ENCODE measurements around the gene CCDC40.
A peak's percentile ranks its signal among the peaks of the same experiment; 100 is the strongest.

CCDC40 gene

DNA sequence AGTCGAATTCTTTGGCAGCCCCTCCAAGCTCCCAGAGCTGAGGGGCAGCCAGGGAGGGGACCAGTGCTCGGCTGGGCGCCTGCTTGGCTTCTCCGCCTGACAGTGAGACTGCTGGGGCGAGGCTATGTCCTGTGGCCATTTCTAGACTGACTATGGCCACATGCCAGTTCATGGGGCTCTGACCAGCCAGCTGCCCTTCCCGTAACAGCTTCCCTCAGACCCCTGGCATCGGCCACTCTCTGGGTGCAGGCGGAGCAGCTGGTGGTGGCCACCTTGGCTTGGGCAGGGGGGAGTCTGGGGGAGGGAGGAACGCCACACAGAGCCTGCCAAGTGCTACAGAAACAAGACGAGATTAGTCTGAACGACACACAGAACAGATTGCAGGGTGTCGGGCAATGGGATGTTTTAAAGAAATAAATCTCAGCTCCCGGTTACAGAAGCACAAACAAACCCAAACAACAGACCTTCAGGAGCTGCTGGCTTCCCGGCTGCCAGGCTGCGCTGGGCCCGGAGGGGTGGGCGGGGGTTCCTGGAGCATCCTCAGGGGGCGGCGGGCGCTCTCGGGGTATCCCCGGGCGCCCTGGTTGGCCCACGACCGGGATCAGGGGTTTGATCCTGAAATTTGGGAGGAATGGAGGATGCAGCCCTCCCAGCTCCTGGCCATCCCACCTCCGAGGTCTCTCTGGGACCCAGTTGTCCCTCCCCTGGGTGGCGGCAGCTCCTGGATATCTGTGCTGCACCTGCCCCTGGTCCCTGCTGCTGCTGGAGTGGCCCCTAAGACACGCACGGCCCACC, 35.3 kb upstream of the CCDC40 start:
- DNase-seq: peak; percentile 54

DNA sequence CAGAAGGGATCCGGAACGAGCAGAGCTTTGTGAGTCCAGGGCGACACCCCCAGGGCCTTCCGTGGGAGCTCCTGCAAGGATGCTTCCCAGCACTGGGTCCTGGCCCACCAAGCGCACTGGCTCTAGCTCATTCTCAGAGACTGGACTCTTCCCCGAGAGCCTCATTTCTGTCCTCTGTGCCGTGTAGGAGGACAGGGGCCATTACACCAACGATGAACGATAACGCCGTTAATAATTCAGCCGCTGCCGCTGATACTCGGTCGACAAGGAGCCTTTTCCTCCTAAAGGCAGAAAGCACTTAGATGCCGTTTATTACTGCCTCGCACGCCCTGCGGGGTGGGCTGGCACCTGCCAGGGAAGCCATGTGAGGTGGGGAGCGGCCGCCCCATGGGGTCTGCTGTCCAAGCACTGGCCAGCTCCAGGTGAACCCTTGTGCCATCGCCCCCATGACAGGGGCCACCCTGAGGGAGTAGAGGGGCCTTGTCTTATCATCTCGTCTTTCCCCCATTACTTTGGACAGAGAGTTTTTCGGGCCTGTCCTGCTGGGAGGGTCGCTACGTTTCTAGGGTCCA, 34.3 kb upstream of the CCDC40 start:
- DNase-seq: no peak

DNA sequence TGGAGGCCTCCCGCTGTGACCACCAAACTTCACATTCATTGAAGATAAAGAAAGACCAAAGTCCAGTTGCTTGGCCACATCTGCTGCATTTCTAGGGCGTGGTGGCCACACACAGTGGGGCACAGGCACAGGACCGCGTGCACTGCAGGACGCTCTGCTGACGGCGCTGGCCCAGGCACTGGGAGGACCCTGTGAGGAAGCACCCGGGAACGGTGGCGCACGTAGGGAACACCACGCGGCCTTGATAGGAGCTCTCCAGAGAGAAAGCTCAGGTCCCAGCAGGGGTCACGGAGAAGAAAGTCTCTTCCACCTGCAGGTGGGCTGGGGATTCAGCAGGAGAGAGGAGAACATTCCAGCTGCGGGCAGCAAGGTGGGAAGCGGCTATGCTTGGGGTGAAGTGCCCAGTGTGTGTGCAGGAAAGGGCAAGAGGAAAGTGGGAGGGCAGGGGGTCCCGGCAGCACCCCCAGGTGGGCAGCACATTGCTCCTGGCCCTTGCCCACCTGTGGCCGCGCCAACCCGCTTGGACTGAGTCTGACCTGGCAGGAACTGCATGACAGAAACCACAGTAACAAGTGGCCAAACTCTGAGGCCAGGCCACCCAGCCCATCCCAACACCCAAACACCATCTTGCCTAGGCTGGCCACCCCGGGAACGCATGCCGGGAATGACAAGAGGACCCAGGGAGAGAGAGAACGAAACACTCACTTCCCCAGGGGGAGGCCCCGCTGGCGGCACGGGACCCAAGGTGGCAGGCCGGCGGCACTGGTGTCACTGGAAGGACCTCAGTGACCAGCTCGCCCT, 33.6 kb upstream of the CCDC40 start:
- no peak for DNase-seq

DNA sequence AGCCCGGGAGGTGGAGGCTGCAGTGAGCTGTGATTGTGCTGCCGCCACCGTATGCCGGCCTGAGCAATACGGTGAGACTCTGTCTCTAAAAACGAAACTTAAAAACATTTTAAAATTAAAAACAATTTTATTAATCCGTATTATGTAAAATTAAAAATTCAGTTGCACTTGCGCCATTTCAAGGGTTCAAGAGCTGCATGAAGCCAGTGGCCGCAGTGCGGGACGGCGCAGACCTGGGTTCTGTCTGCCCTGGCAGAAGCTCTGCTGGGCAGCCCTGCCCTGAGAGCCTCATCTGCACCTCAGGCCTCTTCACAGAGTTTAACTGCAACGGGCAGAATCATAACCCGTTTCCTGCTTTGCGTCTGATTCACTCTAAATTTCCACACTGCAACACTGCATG, 32.5 kb upstream of the CCDC40 start:
- DNase-seq: no peak

DNA sequence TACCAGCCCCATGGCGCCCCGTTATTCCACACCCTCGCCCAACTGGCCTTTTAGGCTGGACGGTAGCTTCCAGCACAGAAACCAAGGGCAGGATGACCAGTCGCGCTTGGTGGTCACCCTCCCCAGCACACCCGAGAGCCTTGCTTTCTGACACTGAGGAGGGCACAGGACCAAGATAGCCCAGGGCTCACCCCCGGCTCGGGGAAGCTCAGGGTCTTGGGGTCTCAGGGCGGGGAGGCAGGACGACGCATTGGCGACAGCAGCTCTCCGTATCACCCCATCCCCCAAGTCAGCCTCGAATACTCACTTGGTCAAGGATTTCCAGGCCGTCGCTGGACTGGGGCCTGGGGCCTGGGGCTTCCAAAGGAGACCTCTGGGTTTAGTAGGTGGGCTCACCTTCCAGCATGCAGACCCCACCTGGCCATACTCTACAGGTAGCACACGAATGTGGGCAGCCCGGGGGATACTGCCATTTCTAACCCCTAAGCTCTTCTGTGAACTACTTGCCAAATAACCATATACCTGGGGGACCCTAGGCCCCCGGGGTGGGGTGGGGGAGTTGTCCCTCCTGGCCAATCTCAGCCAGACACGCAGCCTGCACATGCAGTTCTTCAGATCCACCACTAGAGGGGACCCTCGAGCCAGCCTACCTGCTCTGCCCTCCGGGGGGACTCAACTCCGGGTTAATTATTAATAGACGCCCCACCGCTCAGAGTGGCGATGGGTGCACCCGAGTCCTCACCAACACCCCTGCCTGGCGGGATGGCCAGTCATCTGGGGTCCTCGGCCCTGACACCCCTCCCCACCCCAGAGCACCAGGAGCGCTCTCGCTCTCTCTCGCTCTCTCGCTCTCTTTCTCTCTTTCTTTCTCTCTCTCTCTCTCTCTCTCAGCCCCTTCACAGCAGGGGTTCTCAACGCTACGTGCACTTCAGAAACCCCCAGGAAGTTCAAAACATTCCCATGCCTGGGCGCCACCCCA, 30.8 kb upstream of the CCDC40 start:
- DNase-seq: peak; percentile 75

DNA sequence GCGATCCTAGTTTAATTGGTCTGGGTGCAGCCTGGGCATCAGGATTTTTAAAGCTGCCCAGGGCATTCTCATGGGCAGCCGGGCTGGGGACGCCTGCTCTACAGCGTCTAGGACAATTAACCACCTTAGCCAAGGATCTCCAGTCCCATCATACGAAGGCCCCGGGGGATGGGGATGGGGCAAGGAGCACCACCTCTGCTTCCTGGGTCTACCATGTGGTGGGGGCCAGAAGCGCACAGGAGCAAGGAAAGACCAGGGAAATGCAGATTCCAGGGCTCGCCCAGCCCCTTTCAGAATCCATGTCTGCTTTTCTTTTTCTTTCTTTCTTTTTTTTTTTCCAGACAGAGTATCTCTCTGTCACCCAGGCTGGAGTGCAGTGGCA, 30.1 kb upstream of the CCDC40 start:
- DNase-seq: no peak

DNA sequence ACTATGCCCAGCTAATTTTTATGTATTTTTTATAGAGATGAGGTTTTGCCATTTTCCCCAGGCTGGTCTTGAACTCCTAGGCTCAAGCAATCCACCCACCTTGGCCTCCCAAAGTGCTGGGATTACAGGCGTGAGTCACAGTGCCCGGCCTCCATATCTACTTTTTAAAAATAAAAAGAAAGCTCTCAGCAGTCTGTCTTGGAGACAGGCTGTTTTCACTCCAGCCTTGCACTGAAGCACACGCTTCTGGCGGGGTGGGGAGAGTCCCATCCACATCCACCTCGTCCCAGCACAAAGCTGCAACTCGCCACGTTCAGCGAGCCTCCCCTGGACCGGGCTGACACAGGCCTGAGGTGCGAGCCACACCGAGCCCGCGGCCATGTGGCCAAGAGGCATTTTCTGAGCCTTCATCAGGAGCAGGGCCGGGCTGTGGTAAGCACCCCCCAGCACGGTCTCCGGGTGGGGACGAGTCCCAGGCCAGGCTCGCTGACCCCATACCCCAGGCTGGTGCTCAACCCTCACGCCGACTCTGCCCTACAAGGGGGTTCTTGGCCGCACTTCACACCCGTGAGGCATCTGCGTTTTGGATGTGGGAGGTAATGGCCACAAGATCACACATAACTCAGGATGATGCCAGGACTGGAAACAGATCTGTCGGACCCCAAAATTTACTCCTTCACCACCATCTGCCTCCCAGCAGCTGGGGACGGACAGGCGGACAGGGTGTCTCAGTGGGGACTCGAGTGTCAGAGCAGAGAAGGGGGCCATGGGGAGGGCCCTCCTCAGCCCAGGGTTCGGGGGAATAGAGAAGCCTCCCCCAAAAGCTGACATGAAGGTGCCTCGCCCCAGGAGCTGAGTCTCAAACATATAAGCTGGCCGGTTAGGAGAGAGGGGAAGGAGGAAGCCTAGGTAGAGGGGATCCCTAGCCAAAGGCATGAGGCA, 29.4 kb upstream of the CCDC40 start:
- no peak for DNase-seq

DNA sequence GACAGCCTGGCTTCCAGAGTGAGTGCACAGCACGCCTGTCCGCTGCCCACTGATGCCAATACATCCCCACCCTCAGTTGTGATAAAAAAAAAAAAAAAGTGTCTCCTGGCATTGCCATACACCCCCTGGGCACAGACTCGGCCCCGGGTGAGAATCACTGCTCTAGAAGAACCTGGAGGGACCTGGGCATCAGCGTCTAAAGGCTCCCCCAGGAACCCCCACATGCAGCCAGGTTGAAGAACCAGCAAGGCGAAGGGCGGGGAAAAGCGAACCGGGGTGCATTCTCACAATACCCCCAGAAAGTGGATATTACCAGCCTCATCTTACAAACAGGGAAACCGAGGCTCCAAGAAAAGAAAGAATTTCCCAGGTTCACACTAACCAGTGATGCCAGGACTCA, 28.5 kb upstream of the CCDC40 start:
- no peak for DNase-seq

DNA sequence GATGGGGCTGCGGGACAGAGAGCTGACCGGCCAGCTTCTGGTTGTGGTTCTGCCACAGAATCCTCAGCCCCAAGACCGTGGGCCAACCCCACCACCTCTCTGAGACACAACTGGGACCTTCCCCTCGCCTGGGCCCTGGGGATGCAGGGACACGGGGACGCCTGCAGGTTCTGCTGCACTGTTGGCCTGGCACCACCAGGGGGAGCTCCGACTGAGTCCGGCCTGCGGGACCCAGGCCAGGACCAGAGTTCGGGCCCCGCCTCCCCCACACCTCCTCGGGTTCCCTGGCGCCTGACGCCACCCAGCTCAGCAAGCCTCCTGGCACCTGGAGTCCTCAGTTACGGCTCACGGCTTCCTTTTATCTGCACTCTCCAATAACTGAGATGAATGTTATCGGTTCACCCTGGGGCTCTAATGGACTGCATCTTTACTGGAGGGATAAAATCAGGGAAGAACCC, 28.0 kb upstream of the CCDC40 start:
- peak; percentile 86 for DNase-seq

DNA sequence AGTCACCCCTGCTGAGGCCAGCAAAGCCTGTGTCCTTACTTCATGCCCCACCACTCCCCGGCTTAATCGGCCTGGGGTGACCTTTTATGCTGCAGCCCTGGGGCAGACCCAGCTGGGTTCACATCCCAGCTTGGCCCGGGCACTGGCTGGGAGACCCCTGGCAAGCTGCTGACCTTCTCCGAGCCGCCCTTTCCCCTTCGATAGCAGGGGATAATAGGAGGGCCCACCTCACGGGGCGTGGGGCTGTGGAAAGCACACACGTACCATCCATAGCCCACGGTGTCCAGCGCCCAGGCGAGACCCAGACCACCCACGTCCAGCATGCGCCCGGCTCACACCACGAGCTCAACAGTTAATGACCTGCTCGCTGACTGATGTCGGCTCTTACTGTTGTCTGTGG, 27.6 kb upstream of the CCDC40 start:
- no peak for DNase-seq

DNA sequence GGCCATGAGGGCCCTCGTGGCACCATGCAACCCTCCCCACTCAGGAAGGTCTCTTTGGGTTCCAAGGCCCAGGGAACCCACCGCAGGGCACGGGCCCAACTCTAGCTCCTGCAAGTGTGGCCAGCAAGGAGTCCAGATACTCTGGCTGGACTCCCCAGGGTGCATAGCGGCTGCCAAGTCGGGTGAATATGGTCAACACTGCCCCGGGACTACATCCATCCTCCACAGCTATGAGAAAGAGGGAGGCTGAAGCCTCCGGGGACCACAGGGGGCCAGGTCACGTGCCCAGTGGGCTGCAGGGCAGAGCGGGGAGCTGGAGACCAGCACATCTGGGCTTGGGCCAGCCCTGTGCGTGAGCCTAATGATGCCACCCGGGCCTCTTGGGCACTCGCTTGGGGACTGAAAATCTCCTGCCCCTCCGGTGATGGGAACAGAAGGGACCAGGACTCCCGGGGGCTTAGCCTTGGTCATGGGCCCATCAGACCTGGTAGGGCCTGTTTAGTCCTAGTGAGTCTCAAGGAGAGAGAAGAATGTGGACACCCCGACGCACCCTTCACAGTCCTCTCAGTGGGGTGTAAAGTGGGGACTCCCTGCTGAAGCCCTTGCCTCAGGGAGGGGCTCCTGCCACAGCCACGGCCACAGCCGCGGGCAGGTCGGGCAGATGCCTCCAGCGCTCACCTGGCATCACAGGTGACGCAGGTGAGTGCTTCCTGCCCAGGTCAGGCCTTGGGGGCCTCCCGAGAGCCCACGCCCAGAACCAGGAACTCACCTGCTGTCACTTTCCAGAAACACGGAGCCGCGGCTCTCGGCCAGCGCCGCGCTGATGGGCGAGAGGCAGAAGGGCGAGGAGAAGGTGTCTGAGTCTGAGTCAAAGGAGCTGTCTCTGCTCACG, 26.8 kb upstream of the CCDC40 start:
- DNase-seq: no peak

DNA sequence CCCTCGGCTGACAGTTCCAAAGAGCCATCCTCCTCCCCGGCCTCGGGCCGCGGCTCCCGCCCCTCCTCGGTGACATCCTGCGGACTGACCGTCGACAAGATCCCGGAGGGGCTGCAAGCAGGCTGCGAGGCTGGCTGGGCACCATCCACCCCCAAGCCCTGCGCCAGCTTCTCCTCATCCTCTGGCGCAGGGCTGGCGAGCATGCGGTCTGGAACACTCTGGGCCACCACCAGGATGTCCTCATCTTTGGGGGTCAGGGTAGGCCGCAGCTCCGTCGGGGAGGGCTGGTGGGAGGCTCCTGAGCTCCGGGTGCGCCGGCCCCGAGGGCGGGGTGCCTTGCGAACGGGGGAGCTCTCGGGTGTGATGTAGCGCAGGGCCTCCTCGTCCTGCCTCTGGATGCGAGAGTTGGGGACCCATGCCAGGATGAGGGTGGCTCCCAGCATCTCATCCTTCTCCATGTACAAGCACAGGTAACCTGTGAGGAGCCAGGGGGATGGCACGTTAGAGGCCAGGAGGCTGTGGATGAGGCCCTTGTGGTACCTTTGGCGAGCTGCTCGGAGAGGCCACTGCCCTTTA, 26.1 kb upstream of the CCDC40 start:
- DNase-seq: no peak

DNA sequence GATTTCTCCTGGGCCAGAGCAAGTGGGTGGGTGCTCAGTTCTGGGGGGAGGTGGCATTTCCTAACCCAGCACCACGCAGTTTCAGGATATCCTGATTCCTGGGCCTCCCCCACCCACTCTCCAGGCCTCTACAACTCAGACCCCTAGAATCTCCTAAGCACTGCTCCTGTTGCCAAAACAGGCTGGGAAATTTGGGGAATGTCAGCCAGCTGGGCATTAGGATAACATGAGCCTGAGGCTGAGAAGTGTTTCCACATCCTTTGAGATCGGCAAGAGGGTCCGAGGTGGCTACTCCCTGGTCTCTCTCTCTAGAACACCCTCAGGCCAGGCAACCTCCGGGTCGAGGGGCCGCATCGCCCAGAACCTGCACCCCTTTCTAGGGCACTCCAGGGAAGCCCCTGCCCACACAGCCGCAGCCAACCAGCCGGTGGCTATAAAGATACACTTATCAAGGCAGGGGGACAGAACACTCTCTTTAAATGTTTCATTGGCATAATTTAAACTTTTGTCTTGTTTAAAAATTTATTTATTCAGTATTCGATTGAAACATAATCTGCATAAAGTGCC, 24.4 kb upstream of the CCDC40 start:
- no peak for DNase-seq

DNA sequence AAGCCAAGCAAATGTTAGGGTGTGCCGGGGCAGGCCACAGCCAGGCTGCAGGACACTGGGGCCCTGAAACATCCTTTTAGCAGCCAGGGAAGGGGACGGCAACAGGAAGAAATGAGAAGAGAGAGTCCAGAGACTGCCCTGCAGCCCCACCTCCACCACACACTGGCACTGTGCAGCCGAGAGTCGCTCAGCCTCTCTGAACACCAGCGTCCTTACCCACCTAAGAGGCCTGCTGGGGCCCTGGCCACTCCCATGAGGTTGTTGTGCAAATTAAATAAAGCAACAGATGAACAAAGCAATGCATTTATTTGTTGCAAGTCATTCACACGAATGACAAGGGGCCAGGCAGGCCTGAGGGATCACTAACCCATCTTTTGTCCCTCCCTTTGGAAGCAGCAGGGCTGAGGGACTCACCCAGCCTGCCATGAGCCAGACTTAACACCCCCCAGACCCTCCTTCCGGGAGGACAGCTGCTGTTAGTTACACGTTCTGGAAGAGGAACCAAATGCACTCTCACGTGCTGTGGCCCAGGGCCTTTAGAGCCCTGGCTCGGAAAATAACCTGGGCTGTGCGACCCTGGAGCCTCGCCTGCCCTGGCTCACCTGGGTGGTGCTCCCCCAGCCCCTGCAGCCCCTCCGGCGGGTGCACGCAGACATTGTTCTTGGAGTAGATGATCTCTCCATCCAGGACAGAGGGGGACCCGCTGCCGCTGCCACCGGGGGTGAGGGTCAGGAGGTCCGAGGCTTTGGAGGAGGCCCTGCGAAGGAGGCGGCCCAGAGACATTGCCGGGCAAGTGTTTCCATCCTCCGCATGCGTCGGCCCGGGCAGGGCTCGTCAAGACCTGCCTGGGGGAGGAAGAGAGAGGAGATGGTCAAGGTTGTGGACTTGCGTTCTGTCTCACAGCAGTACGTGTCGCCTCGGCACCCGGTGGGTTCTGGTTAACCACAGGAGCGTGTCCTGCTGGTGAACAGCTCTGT, 23.4 kb upstream of the CCDC40 start:
- no peak for DNase-seq

DNA sequence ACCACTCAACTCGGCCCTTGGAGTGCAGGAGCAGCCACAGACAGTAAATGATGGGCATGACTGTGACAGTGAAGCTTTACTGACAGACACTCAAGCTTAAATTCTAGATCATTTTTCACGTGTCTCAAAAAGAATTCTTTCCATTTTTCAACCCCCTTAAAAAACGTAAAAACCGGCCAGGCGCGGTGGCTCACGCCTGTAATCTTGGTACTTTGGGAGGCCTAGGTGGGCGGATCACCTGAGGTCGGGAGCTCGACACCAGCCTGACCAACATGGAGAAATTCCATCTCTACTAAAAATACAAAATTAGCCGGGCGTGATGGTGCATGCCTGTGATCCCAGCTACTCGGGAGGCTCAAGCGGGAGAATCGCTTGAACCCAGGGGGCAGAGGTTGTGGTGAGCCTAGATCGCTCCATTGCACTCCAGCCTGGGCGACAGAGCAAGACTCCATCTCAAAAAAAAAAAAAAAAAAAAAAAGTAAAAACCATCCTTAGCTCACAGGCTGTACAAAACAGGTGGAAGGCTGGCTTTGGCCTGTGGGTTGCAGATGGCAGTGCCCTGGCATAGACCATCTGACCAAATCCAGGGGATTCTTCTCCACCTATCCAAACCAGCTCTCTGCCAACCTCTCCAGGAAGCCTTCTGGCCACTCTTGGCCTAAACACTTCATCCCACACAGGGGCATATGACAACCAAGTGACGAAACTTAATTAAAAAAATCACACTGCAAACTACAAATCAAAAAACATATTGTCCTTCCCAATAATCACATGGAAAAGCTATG, 19.0 kb upstream of the CCDC40 start:
- DNase-seq: no peak

DNA sequence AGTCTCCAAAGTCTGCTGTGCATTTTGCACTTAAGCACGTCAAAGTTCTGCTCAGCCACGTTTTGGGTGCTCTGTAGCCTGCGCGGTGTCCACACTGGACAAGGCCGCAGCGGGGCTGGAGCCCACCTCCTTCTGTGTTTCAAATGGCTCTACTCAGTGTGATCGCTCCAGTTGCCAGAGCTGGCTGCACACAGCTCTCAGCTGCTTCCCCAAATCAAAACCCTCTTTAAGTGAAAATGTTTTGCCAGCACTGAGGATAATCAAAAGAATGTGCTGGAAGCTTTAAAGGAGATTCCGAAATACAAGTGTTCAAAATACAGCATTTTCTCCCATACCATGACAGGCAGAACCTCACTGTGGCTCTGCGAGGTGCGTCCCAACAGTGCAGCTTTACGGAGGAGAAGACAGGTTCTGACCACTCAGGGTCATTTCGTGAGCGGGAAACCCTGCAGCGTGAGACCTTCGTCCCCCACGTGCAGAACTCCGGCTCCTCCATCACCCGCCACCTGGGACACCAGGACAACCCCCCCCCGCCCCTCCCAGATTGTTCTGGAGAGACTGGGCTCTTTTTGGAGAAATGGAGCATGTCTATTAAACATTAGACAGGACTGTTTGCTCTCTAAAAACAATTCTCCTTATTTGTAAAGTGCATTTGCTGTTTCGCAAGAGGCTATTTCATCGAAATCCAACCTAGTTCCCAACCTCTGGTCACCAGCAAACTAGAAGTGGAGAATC, 17.4 kb upstream of the CCDC40 start:
- no peak for DNase-seq

DNA sequence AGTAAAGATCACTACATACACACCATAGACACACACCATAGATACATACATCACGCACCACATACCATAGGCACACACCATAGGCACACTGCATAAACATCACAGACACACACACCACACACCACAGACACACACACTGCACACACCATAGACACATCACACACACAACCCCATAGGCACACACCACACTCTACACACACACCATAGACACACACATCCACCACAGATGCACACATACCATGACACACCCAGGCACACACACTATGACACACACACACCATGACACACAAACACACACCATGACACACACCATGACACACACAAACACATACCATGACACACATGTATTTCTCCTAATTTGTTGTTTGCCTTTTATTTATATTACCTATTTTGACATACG, 14.8 kb upstream of the CCDC40 start:
- no peak for DNase-seq

All from NCI-H82 (cell line).